GM21528 (cell line): Measurements from ENCODE around the gene NPHS1.
"Not testable (repeated sequence)": the region's sequence is repeated elsewhere in the genome, so short reads cannot be mapped to it uniquely, and the experiment has no call there.

Experiments used
- ATAC-seq: cut with Tn5 transposase; IDR thresholded peaks from one replicate; pipeline ENCODE4 v1.9.1; 2021; ENCODE audit warnings: mild to moderate bottlenecking, moderate library complexity; ENCODE audit not compliant: unreplicated experiment, low FRiP score

Gene NPHS1

DNA sequence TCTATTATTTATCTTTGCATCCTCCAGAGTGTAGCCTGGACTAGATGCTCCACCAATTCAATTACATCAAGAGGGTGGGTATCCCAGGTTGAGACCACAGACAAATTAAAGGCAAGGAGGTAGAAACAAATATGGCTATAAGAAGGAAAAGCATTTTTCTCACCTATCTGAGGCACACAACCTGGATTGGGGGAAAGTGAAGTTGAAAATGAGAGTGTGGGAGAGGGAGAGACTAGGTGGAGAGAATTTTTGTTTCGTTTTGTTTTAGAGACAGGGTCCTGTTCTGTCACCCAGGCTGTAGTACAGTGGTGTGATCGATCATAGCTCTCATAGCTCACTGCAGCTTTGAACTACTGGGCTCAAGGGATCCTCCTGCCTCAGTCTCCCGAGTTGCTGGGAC is 33.9 kb downstream of the NPHS1 start:
- no peak for ATAC-seq

DNA sequence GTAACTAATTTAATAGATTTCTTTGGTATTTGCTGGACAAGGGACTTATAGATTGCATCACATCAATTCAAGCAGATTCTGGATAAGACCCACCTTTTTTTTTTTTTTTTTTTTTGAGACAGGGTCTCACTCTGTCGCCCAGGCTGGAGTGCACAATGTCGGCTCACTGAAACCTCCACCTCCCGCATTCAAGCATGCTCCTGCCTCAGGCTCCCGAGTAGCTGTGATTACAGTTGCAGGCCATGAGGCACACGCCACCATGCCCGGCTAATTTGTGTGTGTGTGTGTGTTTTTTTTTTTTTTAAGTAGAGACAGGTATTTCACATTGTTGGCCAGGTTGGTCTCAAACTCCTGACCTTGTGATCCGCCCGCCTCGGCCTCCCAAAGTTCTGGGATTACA is 35.5 kb downstream of the NPHS1 start:
- ATAC-seq, result no peak

DNA sequence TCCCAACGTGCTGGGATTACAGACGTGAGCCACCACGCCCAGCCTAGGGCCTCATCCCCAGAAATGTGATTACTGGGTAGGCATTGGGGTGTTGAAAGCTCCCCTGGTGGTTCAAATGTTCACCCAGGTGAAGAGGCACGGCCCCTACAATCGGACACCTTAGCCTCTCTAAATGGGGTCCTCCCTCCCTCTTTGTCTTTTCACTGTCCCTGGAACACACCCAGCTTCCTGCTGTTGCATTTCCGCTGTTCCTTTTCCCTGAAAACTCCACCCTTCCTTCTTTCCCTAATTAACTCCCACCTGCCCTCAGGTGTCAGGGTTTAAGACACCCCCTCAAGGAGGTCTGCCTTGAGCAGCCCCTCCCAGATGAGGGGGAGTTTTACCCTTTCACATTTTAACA is 36.0 kb downstream of the NPHS1 start:
- ATAC-seq, result no peak

DNA sequence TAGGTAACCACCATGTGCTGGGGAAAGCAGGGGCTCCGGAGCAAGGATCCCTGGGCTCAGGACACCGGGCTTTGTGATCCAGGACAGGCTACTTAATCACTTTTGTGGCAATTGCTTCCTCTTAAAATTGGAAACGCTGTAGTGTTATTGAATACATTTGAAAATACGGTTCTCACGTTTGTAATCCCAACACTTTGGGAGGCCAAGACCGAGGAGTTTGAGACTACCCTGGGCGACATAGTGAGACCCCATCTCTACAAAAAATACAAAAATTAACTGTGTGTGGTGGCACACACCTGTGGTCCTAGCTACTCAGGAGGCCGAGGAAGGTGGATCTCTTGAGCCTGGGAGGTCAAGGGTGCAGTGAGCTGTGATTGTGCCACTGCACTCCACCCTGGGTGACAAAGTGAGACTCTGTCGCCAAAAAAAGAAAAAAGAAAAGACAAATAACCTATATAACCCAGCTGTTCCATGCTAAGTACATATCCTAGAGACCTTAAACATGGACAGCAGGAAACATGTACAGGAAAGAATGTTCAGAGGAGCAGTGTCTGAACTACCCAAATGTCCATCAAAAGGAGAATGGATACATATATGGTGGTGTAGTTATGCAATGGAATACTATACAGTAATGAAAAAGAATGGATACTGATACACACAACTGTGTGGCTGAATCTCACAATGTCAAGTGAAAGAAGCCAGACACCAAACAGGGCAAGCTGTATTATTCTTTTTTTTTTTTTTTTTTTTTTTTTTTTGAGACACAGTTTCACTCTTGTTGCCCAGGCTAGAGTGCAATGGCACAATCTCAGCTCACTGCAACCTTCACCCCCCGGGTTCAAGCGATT is 39.0 kb downstream of the NPHS1 start:
- ATAC-seq, result no peak

DNA sequence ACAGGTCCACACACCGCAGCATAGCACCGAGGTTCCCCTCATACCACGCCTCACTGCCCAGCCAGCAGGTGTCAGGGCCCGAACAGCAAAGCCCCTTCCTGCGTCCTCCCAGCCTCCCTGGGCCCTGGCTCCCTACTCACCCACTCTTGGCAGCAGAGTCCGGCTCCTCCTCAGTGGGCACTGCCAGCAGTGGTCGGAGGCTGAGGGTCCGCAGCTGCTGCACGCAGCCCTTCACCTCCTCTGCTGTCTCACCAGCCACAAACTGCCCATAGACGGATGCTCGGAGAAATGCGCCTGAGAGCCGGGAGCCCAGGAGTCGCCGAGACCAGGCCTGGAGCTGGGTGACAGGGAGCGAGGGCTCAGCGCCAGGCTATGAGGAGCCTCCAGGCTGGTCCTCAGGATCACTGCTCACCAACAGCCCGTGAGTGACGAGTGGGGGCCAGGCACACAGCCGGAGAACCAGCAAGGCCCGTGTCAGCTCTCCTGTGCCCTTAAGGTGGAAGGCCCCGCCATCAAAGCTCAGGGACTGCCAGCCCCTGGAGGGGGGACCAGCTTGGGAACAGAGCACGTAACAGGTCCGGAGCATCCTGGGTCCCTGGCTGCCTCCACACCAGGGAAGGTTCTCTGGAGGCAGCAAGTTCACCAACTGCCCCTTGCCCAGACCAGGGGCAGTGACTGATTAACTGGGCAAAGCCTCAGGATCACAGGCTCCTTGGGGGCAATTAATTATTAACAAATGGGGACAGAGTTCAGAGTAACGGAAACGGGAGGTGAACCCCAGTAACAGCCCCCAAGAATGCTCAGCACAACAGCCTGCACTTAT is 39.9 kb downstream of the NPHS1 start, which contains the start of gene PRODH2:
PRODH2 (minus strand) TSS at position 626 of the 823 bp plus-strand sequence; CDS start at position 586, 40 bp downstream.
- ATAC-seq, result no peak

DNA sequence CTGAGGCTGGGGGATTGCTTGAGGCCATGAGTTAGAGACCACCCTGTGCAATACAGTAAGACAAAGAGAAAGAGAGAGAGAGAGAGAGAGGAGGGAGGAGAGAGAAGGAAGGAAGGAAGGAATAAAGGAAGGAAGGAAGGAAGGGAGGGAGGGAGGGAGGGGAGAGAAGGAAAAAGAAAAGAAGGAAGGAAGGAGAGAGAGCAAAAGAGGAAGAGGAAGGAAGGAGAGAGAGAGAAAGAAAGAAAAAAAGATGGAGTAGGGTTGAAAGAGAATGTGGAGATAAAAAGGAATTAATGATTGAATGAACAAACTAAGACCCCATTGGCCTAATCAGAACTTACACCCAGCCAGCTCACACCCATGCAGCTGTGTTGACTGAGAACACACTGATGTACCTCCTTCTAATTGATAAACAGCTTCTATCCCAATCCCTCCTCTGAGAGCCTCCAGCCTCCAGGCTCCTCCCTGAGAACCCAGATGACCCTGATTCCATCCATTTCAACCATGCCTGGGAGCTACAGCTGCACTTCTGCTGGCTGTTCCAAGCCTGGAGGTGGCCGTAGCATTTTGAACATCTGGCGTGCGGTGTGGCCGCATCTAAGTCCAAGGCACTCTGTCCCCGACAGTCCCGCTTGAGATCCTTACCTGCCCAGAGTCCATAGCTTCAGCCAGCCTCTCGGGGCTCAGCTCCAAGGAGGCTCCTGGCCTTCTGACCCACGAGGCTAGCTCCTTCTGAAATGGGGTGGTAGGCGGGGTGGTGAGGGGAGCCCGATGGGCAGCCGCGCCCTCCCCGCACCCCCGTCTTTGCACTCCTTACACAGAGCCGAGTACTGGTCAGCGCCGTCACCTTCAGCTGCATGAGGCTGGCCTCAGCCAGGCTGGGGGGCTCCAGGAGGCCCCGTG is 40.7 kb downstream of the NPHS1 start:
- ATAC-seq, result no peak

DNA sequence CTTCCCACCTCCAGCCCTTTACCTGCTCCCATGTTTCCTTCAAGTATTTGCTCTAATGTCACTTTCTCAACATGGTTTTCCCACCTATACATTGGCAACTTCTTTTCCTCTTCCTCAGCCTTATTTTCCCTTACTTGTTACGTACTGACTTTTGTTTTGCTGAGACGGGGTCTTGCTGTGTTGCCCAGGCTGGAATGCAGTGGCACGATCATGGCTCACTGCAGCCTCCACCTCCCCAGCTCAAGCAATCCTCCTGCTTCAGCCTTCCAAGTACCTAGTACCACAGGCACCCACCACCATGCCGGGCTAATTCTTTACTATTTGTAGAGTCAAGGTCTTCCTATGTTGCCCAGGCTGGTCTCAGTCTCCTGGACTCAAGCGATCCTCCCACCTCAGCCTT is 44.7 kb downstream of the NPHS1 start:
- no peak for ATAC-seq

DNA sequence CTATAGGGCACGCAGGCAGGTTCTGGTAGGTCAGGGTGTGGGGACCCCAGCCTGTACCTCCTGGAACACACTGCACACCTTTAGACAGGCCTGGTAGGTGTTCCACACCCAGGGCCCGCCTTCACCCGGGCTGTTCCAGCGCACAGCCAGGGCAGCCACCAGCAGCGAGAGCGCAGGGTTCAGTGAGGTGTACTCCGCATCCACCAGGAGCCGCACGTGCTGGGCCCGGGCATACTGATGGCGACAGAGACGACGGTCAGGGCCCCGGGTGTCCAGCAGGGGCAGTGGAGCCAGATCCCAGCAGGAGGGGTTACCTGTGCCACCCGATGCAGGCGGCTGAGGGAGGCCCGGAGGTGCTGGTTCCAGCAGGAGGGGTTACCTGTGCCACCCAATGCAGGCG is 45.7 kb downstream of the NPHS1 start:
- no peak for ATAC-seq

DNA sequence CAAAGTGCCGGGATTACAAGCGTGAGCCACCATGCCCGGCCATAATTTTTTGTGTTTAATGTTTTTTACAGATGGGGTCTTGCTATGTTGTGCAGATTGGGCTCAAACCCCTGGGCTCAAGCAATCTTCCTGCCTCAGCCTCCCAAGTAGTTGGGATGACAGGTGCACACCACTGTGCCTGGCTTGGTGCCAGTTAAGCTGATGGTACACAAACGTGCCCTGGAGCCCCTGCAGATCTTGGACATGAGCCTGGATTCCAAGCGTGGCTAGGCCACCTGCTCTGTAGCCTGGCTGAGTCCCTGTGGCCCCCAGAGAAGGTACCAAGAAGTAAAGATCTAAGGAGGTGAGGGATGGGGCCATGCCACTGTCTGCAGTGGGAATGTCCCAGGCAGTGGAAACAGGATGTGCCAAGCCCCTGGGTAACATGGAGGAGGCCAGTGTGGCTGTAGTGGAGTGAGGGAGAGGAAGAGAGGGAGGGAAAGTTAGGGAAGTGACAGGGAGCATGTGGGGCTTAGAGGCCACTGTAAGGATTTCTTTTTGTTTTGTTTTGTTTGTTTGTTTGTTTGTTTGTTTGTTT is 46.7 kb downstream of the NPHS1 start:
- no peak for ATAC-seq

DNA sequence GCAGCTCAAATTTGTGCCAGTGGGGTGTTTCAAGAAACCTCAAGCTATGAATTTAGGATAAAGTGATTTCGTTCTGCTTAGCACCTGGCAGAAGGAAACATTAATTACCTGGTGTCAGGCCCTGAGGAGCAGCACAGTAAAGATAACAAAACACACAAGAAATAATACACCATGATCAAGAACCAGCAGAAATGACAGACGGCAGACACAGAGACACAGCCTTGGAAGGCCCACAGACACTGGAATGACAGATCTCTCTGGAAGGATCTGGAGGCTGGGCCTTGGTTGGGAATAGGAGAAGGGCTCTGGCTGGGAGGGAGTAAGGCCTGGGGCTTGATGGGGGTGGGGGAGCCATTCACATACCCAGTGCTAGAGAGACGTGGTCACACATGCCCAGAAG is 50.5 kb downstream of the NPHS1 start:
- ATAC-seq, result no peak

DNA sequence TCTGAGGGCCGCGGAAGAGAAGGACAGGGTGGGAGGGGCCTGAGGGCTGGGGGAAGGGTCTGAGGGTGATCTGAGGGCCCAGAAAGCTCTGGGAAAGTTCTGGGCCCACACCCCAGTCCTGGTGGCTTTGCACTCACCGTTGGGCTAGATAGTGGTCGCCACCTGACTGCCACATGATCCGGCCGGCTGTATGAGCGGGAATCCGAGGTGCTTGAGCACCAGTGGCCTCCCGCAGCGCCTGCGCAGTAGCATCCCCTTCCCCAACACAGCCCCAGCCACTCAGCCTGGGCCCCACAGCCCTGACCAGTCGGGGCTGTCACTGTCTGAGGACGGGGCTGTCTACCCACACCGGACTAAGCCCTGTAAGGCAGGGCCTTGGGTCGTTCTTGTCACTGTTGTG is 54.6 kb downstream of the NPHS1 start:
- ATAC-seq, result no peak

DNA sequence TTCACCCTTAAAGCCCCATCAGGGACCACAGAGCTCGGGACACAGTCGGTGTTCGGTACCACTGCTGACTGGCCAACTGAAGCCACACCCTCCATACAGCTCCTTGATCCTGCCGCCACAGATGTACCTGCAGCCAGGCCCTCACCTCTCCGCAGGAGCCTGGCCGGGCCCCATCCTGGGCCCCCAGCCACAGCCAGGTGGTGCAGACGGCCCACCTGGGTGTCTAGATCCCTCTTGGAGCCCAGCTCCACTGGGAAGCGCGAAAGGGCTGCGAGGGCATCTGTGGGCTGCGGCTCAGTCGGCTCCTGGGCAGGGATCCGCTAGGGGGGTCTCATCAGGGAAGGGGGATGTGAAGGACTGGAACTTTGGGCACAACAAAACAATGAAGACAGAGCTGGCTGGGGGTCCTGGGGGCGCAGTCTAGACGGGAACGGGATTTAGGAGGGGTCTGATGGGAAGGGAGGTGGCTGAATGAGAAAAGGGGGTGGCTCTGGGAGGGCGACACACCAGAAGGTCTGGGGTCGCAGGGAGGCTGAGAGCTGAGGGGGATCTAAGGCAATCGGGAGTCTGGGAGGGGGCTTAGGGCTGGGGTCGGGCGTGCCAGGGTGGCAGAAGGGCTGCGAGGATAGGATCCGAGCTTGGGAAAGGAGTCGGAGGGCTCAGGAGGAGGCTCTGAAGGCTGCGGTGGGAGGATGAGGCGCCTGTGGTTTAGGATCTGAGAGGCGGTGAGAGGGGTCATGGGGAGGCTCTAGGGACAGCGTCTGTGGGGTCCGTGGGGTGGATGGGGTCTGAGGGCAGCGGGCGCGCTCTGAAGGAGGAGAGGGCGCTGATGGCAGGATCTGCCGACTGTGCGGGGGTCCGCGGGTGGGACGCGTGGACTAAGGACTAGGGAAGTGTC is 55.4 kb downstream of the NPHS1 start:
- ATAC-seq, result no peak

DNA sequence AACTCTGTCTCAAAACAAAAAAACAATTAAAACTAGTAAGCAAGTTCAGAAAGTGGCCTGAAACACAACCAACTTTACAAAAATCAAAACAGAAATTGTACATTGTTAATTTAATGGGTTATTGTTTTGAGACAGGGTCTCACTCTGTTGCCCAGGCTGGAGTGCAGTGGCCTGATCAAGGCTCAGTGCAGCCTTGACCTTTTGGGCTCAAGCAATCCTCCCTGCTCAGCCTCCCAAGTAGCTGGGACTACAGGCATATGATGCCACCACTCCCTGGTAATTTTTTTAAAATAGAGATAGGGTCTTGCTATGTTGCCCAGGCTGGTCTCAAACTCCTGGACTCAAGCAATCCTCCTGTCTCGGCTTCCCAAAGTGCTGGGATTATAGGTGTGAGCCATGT is 56.7 kb downstream of the NPHS1 start:
- ATAC-seq, result not testable (repeated sequence)

DNA sequence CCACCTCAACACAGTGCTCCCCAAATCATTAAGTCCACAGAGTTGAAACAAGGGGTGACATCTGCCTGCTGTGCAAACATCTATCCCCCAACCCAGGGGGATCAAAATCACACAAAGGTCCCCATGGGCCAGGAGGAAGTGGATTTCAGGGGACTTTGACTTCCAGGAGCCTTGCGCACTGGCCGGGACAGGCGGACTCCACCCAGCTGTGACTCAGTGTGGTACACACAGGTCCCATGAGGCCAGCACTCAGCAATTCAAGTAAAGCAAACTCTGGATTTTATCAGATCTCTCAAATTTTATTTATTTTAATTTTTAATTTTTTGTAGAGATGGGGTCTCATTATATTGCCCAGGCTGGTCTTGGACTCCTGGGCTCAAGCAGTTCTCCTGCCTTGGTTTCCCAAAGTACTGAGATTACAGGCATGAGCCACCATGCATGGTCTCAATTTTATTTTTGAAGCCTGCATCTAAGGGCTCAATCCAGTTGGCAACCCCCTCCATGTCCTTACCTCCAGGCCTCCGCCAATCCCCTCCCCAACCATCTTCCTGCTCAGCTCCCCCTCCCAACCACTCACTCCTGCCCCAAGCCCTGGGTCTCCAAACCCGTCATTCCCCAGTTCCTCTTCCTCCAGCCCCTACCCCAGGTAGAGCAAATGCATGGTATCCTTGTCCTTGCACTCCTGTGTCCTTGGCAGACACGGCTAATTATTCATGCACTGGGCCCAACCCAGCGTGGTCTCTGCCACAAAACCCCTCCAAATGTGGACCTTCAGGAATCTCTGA is 58.7 kb downstream of the NPHS1 start:
- no peak for ATAC-seq

DNA sequence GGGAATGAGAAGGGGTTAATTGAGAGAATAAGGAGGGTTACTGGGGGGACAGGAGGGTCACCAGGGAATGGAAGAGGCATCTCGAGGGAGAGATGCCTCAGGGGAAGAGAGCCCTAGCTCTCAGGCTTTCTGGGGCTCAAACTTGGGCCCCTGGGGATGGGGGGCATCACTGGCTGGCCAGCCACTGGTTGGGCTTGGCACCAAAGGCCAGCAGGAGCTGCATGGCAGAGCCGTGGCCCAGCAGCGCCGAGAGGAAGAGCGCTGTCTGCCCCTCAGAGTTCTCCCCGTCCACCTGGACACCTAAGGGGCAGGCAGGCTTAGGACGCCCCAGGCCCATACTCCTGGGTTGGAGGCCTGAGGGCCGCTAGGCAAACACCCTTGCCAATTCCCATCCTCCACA is 59.4 kb downstream of the NPHS1 start:
- ATAC-seq, result no peak

DNA sequence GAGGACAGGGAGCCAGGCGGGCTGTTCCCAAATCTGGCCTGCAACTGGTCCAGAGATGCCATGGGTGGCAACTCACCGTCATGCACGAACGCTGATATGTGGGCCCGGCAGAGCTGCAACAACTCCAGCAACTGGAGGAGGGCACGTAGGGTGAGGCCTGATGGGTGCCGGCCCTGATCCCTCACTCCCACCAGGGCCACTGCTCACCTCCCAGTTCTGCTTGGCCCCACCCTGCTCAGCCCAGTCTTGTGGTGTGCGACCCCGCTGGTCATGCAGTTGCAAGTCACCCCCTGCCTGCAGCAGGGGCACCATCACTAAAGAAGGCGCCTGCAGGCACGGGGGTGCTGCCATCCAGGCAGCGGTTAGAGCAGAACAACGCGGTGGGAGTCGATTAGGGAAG is 60.0 kb downstream of the NPHS1 start:
- ATAC-seq, result no peak

DNA sequence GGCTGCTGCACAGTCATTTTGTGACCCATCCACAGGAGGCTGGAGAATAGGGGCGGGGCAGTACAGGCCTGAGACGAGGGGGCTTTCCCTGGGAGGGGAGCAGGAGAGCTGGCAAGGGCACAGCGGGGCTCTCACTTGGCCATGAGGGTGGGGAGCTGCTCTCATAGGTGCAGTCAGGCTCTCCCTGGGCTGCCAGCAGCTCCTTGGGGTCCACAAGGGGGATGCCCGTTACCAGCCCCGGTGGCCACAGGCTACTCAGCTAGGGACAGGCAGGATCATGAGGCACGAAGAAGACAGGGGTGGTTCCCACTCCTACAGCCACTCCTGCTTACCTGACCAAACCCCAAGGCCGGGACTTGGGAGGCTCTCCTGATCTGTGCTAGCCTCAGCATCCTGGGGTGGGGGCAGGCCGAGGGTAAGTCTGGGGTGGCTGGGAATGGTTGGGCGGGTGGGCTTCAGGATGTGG is 60.5 kb downstream of the NPHS1 start:
- ATAC-seq, result no peak

DNA sequence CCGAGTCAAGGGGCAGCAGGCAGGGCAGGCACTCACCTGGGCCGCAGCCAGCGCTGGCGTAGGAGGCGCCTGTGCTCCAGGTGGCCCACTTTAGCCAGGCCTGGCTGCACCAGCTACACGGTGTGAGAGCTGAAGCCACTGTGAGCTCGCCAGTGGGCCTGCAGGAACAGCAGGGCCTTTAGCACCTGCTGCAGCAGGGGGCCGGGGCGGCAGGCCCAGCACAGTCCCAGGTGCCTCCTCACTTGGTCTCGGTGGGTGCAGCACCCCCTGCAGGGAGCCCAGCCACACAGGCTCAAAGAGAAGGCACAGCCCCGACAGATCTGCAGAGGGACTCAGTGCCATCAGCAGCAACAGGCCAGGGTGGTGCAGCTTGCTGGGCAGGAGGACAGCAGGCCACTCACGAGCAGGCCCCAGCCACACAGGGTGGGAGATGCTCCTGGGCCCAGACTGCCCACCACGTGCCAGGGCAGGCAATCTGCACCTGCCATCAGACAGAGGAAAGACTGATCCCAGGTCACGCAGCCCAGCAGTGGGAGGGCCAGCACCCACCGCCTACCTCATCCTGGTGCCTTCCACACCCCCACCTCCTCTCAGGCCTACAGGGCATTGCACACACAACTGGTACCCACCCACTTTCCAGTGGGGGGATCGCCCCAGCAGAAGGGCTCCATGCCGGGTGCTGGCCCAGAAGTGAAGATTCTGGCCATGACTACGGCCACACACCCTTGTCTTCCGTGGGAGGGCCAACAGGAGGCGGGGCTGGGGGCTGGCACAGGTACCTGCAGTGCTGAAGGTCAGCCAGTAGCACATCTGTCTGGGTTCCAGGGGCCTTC is 61.1 kb downstream of the NPHS1 start:
- no peak for ATAC-seq
